CD4-positive, alpha-beta T cell treated with Interleukin-6 for 4 hours (primary cell): ENCODE data around the gene ZBED6.
"Not testable (repeated sequence)": the region's sequence is repeated elsewhere in the genome, so short reads cannot be mapped to it uniquely, and the experiment has no call there.

Experiments
- DNase-seq: peaks from one replicate; pipeline ENCODE4 v3.0.0-alpha.2; 2020; ENCODE audit warnings: mixed read lengths

The ZBED6 gene

GRCh38 chr1:203795441-203796235, at the start of gene ZBED6, which contains the start of gene ZC3H11A:
TSS of gene ZBED6 (plus strand) at chr1:203795623. CDS start at chr1:203797523, 1,900 bp downstream.
TSS of gene ZC3H11A (plus strand) at chr1:203795623. CDS start at chr1:203817071, 21,448 bp downstream.
- peak; percentile 98 for DNase-seq

GRCh38 chr1:203746281-203746680, 49.1 kb upstream of the ZBED6 start:
- DNase-seq = no peak

GRCh38 chr1:203751051-203751450, 44.4 kb upstream of the ZBED6 start:
- DNase-seq = no peak

- not testable (repeated sequence) for DNase-seq
Observed at GRCh38 chr1:203751618-203752361, 43.6 kb upstream of the ZBED6 start.

- DNase-seq = peak; percentile 52
Observed at GRCh38 chr1:203754455-203754864, 41.0 kb upstream of the ZBED6 start.

- no peak for DNase-seq
Observed at GRCh38 chr1:203756036-203756435, 39.4 kb upstream of the ZBED6 start.

- DNase-seq = not testable (repeated sequence)
Observed at GRCh38 chr1:203758749-203759148, 36.7 kb upstream of the ZBED6 start.

GRCh38 chr1:203760506-203760905, 34.9 kb upstream of the ZBED6 start:
- no peak for DNase-seq

- not testable (repeated sequence) for DNase-seq
Observed at GRCh38 chr1:203761958-203762357, 33.5 kb upstream of the ZBED6 start.

GRCh38 chr1:203763505-203763904, 31.9 kb upstream of the ZBED6 start:
- no peak for DNase-seq

GRCh38 chr1:203764105-203765028, 31.1 kb upstream of the ZBED6 start:
- no peak for DNase-seq

GRCh38 chr1:203765029-203765837, 30.2 kb upstream of the ZBED6 start, which contains the start of gene LAX1:
TSS of gene LAX1 (plus strand) at chr1:203765183. CDS start at chr1:203765566, 383 bp downstream.
- DNase-seq = peak; percentile 83

GRCh38 chr1:203768256-203768655, 27.2 kb upstream of the ZBED6 start:
- no peak for DNase-seq

- no peak for DNase-seq
Observed at GRCh38 chr1:203769505-203770343, 25.7 kb upstream of the ZBED6 start.

GRCh38 chr1:203771901-203772301, 23.5 kb upstream of the ZBED6 start:
- DNase-seq = no peak

GRCh38 chr1:203772836-203773235, 22.6 kb upstream of the ZBED6 start:
- DNase-seq = no peak

- DNase-seq = no peak
Observed at GRCh38 chr1:203776636-203777035, 18.8 kb upstream of the ZBED6 start.

- DNase-seq = no peak
Observed at GRCh38 chr1:203777596-203777995, 17.8 kb upstream of the ZBED6 start.

GRCh38 chr1:203778146-203778545, 17.3 kb upstream of the ZBED6 start:
- DNase-seq = no peak

- DNase-seq = no peak
Observed at GRCh38 chr1:203778789-203779188, 16.6 kb upstream of the ZBED6 start.

- DNase-seq = no peak
Observed at GRCh38 chr1:203781962-203782361, 13.5 kb upstream of the ZBED6 start.
